ENCODE measurements around the gene TEC. TPM values are rescaled to one million over a fixed set of nuclear protein-coding genes. Genes with fewer than 3 reads are reported as not detected.
"Not testable (repeated sequence)": the region's sequence is repeated elsewhere in the genome, so short reads cannot be mapped to it uniquely, and the experiment has no call there.

The TEC gene
- total RNA-seq, 4 donors from 2014 or later, result 0.20 to 1.9 (median 1.1) TPM

GRCh38 chr4:48187813-48188212, 81.8 kb downstream of the TEC start:
- intact Hi-C loops (cut with DNase I; ENCODE audit: low total_unique reads) (no loop called here), in situ Hi-C loops (cut with MboI; ENCODE audit: low sequenced_read_pairs in 4 of 4) (no loop called here)
- no peak for TF ChIP-seq CTCF (IDR thresholded peaks at IDR 0.05 in 4 of 5, conservative IDR thresholded peaks at IDR 0.05 in 1 of 5)
- no peak for TF ChIP-seq POLR2A (IDR thresholded peaks at IDR 0.05)
- Histone ChIP-seq H3K4me3 (no peak overlapping the region), H3K27me3 (no peaks in the 10 kb centered on the region), H3K9me3 (no peaks in the 10 kb centered on the region), H3K27ac (no peak overlapping the region), H3K36me3 (no peaks in the 10 kb centered on the region), H3K4me1 (no peaks in the 10 kb centered on the region)
- DNase-seq, result no peak
- no peak for ATAC-seq

GRCh38 chr4:48187066-48187465, 82.6 kb downstream of the TEC start:
- H3K4me1 ChIP-seq; ATAC-seq; intact Hi-C loops (cut with DNase I; ENCODE audit: low total_unique reads); H3K9me3 ChIP-seq; H3K27me3 ChIP-seq; H3K4me3 ChIP-seq; H3K36me3 ChIP-seq; H3K27ac ChIP-seq; DNase-seq; in situ Hi-C loops (cut with MboI; ENCODE audit: low sequenced_read_pairs in 4 of 4): not testable (repeated sequence)

DNA sequence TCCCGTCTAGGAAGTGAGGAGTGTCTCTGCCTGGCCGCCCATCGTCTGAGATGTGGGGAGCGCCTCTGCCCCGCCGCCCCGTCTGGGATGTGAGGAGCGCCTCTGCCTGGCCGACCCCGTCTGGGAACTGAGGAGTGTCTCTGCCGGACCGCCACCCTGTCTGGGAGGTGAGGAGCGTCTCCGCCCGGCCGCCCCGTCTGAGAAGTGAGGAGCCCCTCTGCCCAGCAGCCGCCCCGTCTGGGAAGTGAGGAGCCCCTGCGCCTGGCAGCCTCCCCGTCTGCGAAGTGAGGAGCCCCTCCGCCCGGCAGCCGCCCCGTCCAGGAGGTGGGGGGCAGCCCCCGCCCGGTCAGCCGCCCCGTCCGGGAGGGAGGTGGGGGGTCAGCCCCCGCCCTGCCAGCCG, 83.2 kb downstream of the TEC start:
- DNase-seq; ATAC-seq; intact Hi-C loops (cut with DNase I; ENCODE audit: low total_unique reads); H3K4me1 ChIP-seq; in situ Hi-C loops (cut with MboI; ENCODE audit: low sequenced_read_pairs in 4 of 4); H3K27ac ChIP-seq; H3K9me3 ChIP-seq; H3K4me3 ChIP-seq; H3K36me3 ChIP-seq; H3K27me3 ChIP-seq: not testable (repeated sequence)

- ATAC-seq, result no peak
Measured at GRCh38 chr4:48184882-48185281, 84.8 kb downstream of the TEC start.

DNA sequence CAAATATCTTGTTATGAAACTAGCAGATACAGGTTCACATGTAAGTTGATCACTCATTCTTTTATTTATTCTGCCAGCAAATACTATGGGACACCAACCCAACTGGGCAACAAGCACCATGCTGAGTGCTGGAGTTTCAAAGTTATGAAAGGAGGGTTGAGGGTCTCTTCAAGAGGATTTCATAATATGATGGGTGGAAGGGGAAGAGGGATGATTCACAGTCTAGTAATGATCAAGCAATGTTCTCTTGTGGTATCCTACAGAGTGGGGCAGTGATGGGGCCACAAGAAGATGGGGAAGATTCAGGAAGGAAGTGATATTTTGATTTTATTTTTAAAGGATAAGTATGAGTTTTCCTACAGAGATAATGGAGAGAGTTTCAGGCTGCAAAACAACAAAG, 89.4 kb downstream of the TEC start:
- Histone ChIP-seq H3K4me1 (no peaks in the 10 kb centered on the region), H3K4me3 (no peak overlapping the region), H3K36me3 (no peaks in the 10 kb centered on the region), H3K9me3 (no peaks in the 10 kb centered on the region), H3K27me3 (no peaks in the 10 kb centered on the region), H3K27ac (no peak overlapping the region)
- ATAC-seq (no peak), DNase-seq (no peak)
- TF ChIP-seq CTCF (IDR thresholded peaks at IDR 0.05 in 4 of 5, conservative IDR thresholded peaks at IDR 0.05 in 1 of 5), result no peak
- no peak for TF ChIP-seq POLR2A (IDR thresholded peaks at IDR 0.05)
- in situ Hi-C loops (cut with MboI; ENCODE audit: low sequenced_read_pairs in 4 of 4) (no loop called here), intact Hi-C loops (cut with DNase I; ENCODE audit: low total_unique reads) (no loop called here)

More at GRCh38 chr4:48184882-48185281, 84.8 kb downstream of the TEC start:
- no peaks in the 10 kb centered on the region for H3K4me1 ChIP-seq
- no peak overlapping the region for H3K4me3 ChIP-seq
- in situ Hi-C loops (cut with MboI; ENCODE audit: low sequenced_read_pairs in 4 of 4) (no loop called here), intact Hi-C loops (cut with DNase I; ENCODE audit: low total_unique reads) (no loop called here)
- H3K36me3 ChIP-seq, result no peaks in the 10 kb centered on the region
- H3K9me3 ChIP-seq, result no peaks in the 10 kb centered on the region
- no peak for DNase-seq
- TF ChIP-seq CTCF (IDR thresholded peaks at IDR 0.05 in 4 of 5, conservative IDR thresholded peaks at IDR 0.05 in 1 of 5), result no peak
- TF ChIP-seq POLR2A (IDR thresholded peaks at IDR 0.05), result no peak
- H3K27ac ChIP-seq, result no peak overlapping the region
- no peaks in the 10 kb centered on the region for H3K27me3 ChIP-seq

DNA sequence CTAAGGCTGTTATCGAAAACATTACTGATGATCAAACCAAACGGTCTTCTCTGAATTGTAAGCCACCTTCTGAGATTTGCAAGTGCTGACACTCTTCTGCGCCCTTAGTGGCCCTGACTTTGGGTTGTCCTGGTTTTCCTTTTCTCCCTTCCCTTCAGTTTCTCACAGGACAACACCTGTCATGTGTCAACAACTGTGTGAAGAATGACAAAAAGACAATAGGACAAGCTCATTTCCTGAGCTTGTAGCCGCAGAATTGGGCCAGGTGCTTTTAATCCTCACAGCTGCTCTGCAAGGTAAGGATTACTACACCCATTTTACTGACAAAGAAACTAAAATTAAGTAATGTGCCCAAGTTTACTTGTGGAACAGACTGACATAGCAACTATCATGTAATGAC, 90.7 kb downstream of the TEC start:
- ATAC-seq (no peak), DNase-seq (no peak)
- Histone ChIP-seq H3K4me3 (no peak overlapping the region), H3K27ac (no peak overlapping the region), H3K4me1 (peaks cover 0 to 3% of the 10 kb centered on the region in 2 donors), H3K27me3 (no peaks in the 10 kb centered on the region), H3K9me3 (no peaks in the 10 kb centered on the region), H3K36me3 (no peaks in the 10 kb centered on the region)
- in situ Hi-C loops (cut with MboI; ENCODE audit: low sequenced_read_pairs in 4 of 4) (no loop called here), intact Hi-C loops (cut with DNase I; ENCODE audit: low total_unique reads) (no loop called here)
- TF ChIP-seq POLR2A (IDR thresholded peaks at IDR 0.05) (no peak), CTCF (IDR thresholded peaks at IDR 0.05 in 4 of 5, conservative IDR thresholded peaks at IDR 0.05 in 1 of 5) (no peak)

Data from gastrocnemius medialis (tissue), 4 donors.